IMR-90 (cell line): Measurements from ENCODE around the gene RIBC1. TPM values are rescaled to one million over a fixed set of nuclear protein-coding genes. Genes with fewer than 3 reads are reported as not detected.

Experiments
- ATAC-seq: fragments of 200-7000 bp; cut with Tn5 transposase; 2 replicates; pipeline ENCODE4 v1.9.1; 2020; ENCODE audit warnings: low read depth, mild to moderate bottlenecking, moderate library complexity
- BruUV-seq: library from RNA; stranded (reverse); fragments of 400-500 nt; replicated peaks from 2 replicates; lab custom pipeline; 2021; lab: Mats Ljungman, UMichigan
- CTCF ChIA-PET: fragments of 300-600 bp; formaldehyde crosslinking; extraction: SDS; loops from one replicate; lab custom pipeline; 2021; ENCODE audit warnings: antibody characterized with exemption; lab: Yijun Ruan, JAX
- POLR2A ChIA-PET: fragments of 300-600 bp; sonication (Branson Sonifier 250); formaldehyde crosslinking; loops from one replicate; lab custom pipeline; 2022; ENCODE audit warnings: antibody characterized with exemption; ENCODE audit not compliant: unreplicated experiment; lab: Charles Lee
- DNase-seq: peaks from one replicate; pipeline ENCODE4 v3.0.0; 2013
- H2AFZ ChIP-seq: replicated peaks from 2 replicates; pipeline ENCODE3; 2013; ENCODE audit warnings: low read length, mild to moderate bottlenecking; ENCODE audit not compliant: poor library complexity
- H2AK5ac ChIP-seq: 2 replicates; pipeline ENCODE4 v1.6.1; 2013; ENCODE audit warnings: low read depth, low read length, inconsistent platforms
- H2AK9ac ChIP-seq: replicated peaks from 2 replicates; pipeline ENCODE3; 2013; ENCODE audit warnings: mild to moderate bottlenecking, low read depth, low read length, moderate library complexity; ENCODE audit not compliant: poor library complexity
- H2BK120ac ChIP-seq: 2 replicates; pipeline ENCODE4 v1.6.1; 2013; ENCODE audit warnings: low read depth, low read length, inconsistent platforms
- H2BK15ac ChIP-seq: 3 replicates; pipeline ENCODE4 v1.6.1; 2013; ENCODE audit warnings: low read depth, low read length, inconsistent platforms
- H2BK20ac ChIP-seq: 2 replicates; pipeline ENCODE4 v1.6.1; 2013; ENCODE audit warnings: low read depth, mild to moderate bottlenecking, inconsistent platforms, low read length, moderate library complexity
- H2BK5ac ChIP-seq: 2 replicates; pipeline ENCODE4 v1.6.1; 2013; ENCODE audit warnings: mild to moderate bottlenecking, low read depth, low read length, inconsistent platforms; ENCODE audit not compliant: poor library complexity, severe bottlenecking
- H3K14ac ChIP-seq: replicated peaks from 2 replicates; pipeline ENCODE4 v1.6.1; 2013; ENCODE audit warnings: low read depth, low read length, inconsistent platforms
- H3K18ac ChIP-seq: 2 replicates; pipeline ENCODE4 v1.6.1; 2013; ENCODE audit warnings: low read depth, low read length, control low read depth
- H3K23ac ChIP-seq: 2 replicates; pipeline ENCODE4 v1.6.1; 2013; ENCODE audit warnings: low read depth, low read length, inconsistent platforms
- H3K27ac ChIP-seq: 2 replicates; pipeline ENCODE4 v1.5.1; 2013; ENCODE audit warnings: mild to moderate bottlenecking, control low read depth, low read length; ENCODE audit not compliant: insufficient read depth
- H3K27me3 ChIP-seq: 2 replicates; pipeline ENCODE4 v1.6.1; 2013; ENCODE audit warnings: low read length; ENCODE audit not compliant: control insufficient read depth, insufficient read depth
- H3K36me3 ChIP-seq: 2 replicates; pipeline ENCODE4 v1.6.1; 2013; ENCODE audit warnings: low read length, mixed read lengths; ENCODE audit not compliant: control insufficient read depth, insufficient read depth
- H3K4ac ChIP-seq: 2 replicates; pipeline ENCODE4 v1.6.1; 2013; ENCODE audit warnings: low read depth, low read length, inconsistent platforms
- H3K4me1 ChIP-seq: 2 replicates; pipeline ENCODE4 v1.6.1; 2013; ENCODE audit warnings: low read length, mixed read lengths; ENCODE audit not compliant: control insufficient read depth, insufficient read depth
- H3K4me2 ChIP-seq: 2 replicates; pipeline ENCODE4 v1.6.1; 2013; ENCODE audit warnings: low read depth, mild to moderate bottlenecking, control low read depth, low read length, moderate library complexity
- H3K4me3 ChIP-seq: 2 replicates; pipeline ENCODE4 v1.5.1; 2013; ENCODE audit warnings: low read depth, mild to moderate bottlenecking, control low read depth, low read length, moderate library complexity; ENCODE audit not compliant: insufficient read depth
- H3K56ac ChIP-seq: 2 replicates; pipeline ENCODE4 v1.6.1; 2013; ENCODE audit warnings: low read length, inconsistent platforms; ENCODE audit not compliant: insufficient read depth; ENCODE audit errors: extremely low read depth
- H3K79me1 ChIP-seq, 2 experiments: 2 replicates each; pipeline ENCODE4 v1.6.1; 2013; ENCODE audit warnings: low read length in 2 of 2, inconsistent platforms in 1 of 2, low read depth in 1 of 2
- H3K9ac ChIP-seq: 2 replicates; pipeline ENCODE4 v1.6.1; 2013; ENCODE audit warnings: low read depth, low read length, control low read depth
- H3K9me1 ChIP-seq: 2 replicates; pipeline ENCODE4 v1.6.1; 2013; ENCODE audit warnings: low read length, inconsistent platforms; ENCODE audit not compliant: insufficient read depth
- H3K9me3 ChIP-seq: 2 replicates; pipeline ENCODE4 v1.6.1; 2013; ENCODE audit warnings: low read length; ENCODE audit not compliant: control insufficient read depth, insufficient read depth
- H4K20me1 ChIP-seq: 2 replicates; pipeline ENCODE4 v1.6.1; 2013; ENCODE audit warnings: low read length, inconsistent platforms; ENCODE audit not compliant: insufficient read depth
- H4K5ac ChIP-seq: 2 replicates; pipeline ENCODE4 v1.6.1; 2013; ENCODE audit warnings: mild to moderate bottlenecking, low read depth, low read length, control low read depth
- H4K8ac ChIP-seq, 2 experiments: 2 replicates each; pipeline ENCODE4 v1.6.1; 2013; ENCODE audit warnings: low read depth in 2 of 2, low read length in 2 of 2, control low read depth in 1 of 2, inconsistent platforms in 1 of 2
- H4K91ac ChIP-seq: 2 replicates; pipeline ENCODE4 v1.6.1; 2013; ENCODE audit warnings: low read depth, low read length, inconsistent platforms; ENCODE audit not compliant: insufficient read depth
- BHLHE40 ChIP-seq: fragments of 150-350 bp; IDR thresholded peaks from 2 replicates; pipeline ENCODE4 v1.6.1; 2016; ENCODE audit warnings: mild to moderate bottlenecking, low read depth, low read length
- FOS ChIP-seq: fragments of 150-350 bp; IDR thresholded peaks from 2 replicates; pipeline ENCODE4 v1.6.1; 2016; ENCODE audit warnings: low read depth, low read length
- MAFK ChIP-seq: IDR thresholded peaks from 2 replicates; pipeline ENCODE4 v1.6.1; 2012; ENCODE audit warnings: low read depth, low read length, improper control_type of control experiment
- NFE2L2 ChIP-seq: fragments of 150-350 bp; IDR thresholded peaks from 2 replicates; pipeline ENCODE4 v1.6.1; 2016; ENCODE audit warnings: low read depth, mild to moderate bottlenecking, low read length
- POLR2A ChIP-seq: IDR thresholded peaks from 2 replicates; pipeline ENCODE4 v1.6.1; 2012; ENCODE audit warnings: mild to moderate bottlenecking, low read depth, low read length
- RCOR1 ChIP-seq: IDR thresholded peaks from 2 replicates; pipeline ENCODE4 v1.6.1; 2012; ENCODE audit warnings: mild to moderate bottlenecking, low read length, improper control_type of control experiment; ENCODE audit not compliant: insufficient replicate concordance
- RFX5 ChIP-seq: IDR thresholded peaks from 2 replicates; pipeline ENCODE4 v1.8.0; 2012; ENCODE audit warnings: low read depth, mild to moderate bottlenecking, low read length, moderate library complexity
- WGBS, 2 experiments: methylation state at CpG; one replicate each; pipeline versions ENCODE4 v1.1.5 to v1.1.7; 2013; ENCODE audit warnings: missing lambda C conversion rate in 2 of 2; ENCODE audit not compliant: insufficient read length in 1 of 2; ENCODE audit errors: extremely low coverage in 2 of 2; 5-methylcytosine and 5-hydroxymethylcytosine counted together
- dilution Hi-C: fragments of 300-500 bp; cut with HindIII; formaldehyde crosslinking; loops from one replicate; pipeline ENCODE4 v1.14.3; 2018; ENCODE audit warnings: low sequenced_read_pairs; ENCODE audit not compliant: unreplicated experiment
- in situ Hi-C: fragments of 300-500 bp; cut with MboI; formaldehyde crosslinking; loops from 3 replicates; pipeline ENCODE4 v1.14.3; 2019; ENCODE audit warnings: low sequenced_read_pairs, inconsistent platforms, mixed read lengths
- intact Hi-C: fragments of 100-400 bp; cut with micrococcal nuclease; formaldehyde crosslinking; loops from 2 replicates; pipeline ENCODE4 v1.10.0; 2022
- microRNA-seq, 2 experiments: library from miRNA; stranded (forward) in 1 of 2; unstranded in 1 of 2; fragments of 10-50 nt in 1 of 2; fragments of <30 nt in 1 of 2; gene quantifications in 1 of 2; microRNA quantifications in 1 of 2; one replicate each; pipeline versions ENCODE3 to v1.1.0; 2013 to 2020; ENCODE audit not compliant: insufficient read depth in 1 of 2, insufficient read length in 1 of 2, unreplicated experiment in 1 of 2
- polyA plus RNA-seq, 3 experiments: library from polyadenylated mRNA; depleted of rRNA; stranded (reverse); fragments of >200 nt; gene quantifications; 2 replicates each; pipeline ENCODE4 v1.2.3, GENCODE V29; 2012; ENCODE audit warnings: low replicate concordance in 1 of 3
- small RNA-seq, 5 experiments: library from RNA; depleted of rRNA; stranded (forward); fragments of <200 nt; gene quantifications; one replicate each; pipeline ENCODE3, GENCODE V24; 2012
- total RNA-seq: library from RNA; depleted of rRNA; stranded (reverse); fragments of >200 nt; gene quantifications from 2 replicates; pipeline ENCODE4 v1.2.3, GENCODE V29; 2012; rRNA removed
- TF ChIP-seq, protein P1 (sequence below): fragments of 150-350 bp; IDR thresholded peaks from 2 replicates; pipeline ENCODE4 v1.6.1; 2016; ENCODE audit warnings: low read depth, mild to moderate bottlenecking, low read length, moderate library complexity, borderline replicate concordance

RIBC1 gene
- total and polyA plus RNA-seq, 2 of the 4 experiments (the other 2 are of a cell fraction), result 0.31 to 0.36 TPM

DNA sequence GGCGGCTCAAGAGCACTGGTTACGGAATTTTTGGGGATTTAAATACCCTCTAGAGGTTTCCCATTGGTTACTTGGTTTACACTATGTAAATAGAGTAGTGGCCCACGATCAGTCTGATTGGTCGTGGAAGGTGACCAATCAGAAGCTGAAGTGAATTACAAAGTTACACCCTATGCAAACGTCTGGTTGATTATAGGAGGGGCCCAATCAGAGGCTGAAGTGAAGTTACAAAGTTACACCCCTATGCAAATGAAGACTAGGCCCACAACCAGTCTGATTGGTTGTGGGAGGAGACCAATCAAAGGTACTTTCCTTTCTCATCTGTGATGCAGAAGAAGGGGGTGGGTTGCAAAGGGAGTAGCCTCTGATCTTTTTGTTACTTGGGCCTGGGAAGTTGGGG is 56.6 kb downstream of the RIBC1 start:
- no peak overlapping the region for H3K4me3 ChIP-seq
- H4K5ac ChIP-seq, result no peak overlapping the region
- TF ChIP-seq RFX5 (no peak), MAFK (no peak), RCOR1 (no peak), POLR2A (no peak), FOS (no peak), NFE2L2 (no peak), BHLHE40 (no peak)
- TF ChIP-seq, protein P1, sequence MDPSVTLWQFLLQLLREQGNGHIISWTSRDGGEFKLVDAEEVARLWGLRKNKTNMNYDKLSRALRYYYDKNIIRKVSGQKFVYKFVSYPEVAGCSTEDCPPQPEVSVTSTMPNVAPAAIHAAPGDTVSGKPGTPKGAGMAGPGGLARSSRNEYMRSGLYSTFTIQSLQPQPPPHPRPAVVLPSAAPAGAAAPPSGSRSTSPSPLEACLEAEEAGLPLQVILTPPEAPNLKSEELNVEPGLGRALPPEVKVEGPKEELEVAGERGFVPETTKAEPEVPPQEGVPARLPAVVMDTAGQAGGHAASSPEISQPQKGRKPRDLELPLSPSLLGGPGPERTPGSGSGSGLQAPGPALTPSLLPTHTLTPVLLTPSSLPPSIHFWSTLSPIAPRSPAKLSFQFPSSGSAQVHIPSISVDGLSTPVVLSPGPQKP, result no peak
- no peak overlapping the region for H3K18ac ChIP-seq
- H2AK9ac ChIP-seq, result no peak overlapping the region
- H3K14ac ChIP-seq, result no peak overlapping the region
- no peak overlapping the region for H2BK5ac ChIP-seq
- no peak overlapping the region for H3K4me2 ChIP-seq
- CTCF ChIA-PET, result interaction anchor here (3.5 kb wide), 1 partner anchor 21 kb away, joined by 15 read pairs; no protein-coding TSS in a partner anchor
- H3K4ac ChIP-seq, result no peak overlapping the region
- H3K9ac ChIP-seq, result no peak overlapping the region
- no peak overlapping the region for H3K23ac ChIP-seq
- whole genome bisulfite sequencing, 2 experiments, result no CpG with 5 or more reads among the region's 5 CpGs
- H3K27me3 ChIP-seq, result peaks cover 23% of the 10 kb centered on the region
- no peak for ATAC-seq
- no peak overlapping the region for H2AK5ac ChIP-seq
- in situ Hi-C loops (no loop called here), dilution Hi-C loops (no loop called here), intact Hi-C loops (no loop called here)
- H3K56ac ChIP-seq, result no peak overlapping the region
- H3K79me1 ChIP-seq, result no peaks in the 10 kb centered on the region
- no peaks in the 10 kb centered on the region for H3K9me3 ChIP-seq
- no peak overlapping the region for H2BK20ac ChIP-seq
- no peak overlapping the region for H2AFZ ChIP-seq
- no peak overlapping the region for H3K27ac ChIP-seq
- no peaks in the 10 kb centered on the region for H3K36me3 ChIP-seq
- no peaks in the 10 kb centered on the region for H3K9me1 ChIP-seq
- no TSS peak for BruUV-seq
- H4K20me1 ChIP-seq, result no peaks in the 10 kb centered on the region
- no peak overlapping the region for H2BK120ac ChIP-seq
- H2BK15ac ChIP-seq, result no peak overlapping the region
- H3K4me1 ChIP-seq, result no peaks in the 10 kb centered on the region; the same call in 1 of the 2 replicates
- H4K91ac ChIP-seq, result no peak overlapping the region
- H4K8ac ChIP-seq, result no peak overlapping the region
- POLR2A ChIA-PET, result no interaction called here
- peak; percentile 16 for DNase-seq

Small RNA genes lying within 50 kb of the gene (microRNA-seq; reads per million reads assigned to microRNA genes)
- 0.37 to 2.1 reads per million in 2 experiments for gene MIR6857 (ENCODE audit: insufficient read depth in 1 of 2, insufficient read length in 1 of 2, unreplicated experiment in 1 of 2)
- gene VTRNA3-1P (ENCODE audit: insufficient read depth, insufficient read length), result not detected

Small RNA genes lying within 50 kb of the gene (small RNA-seq; reads per million reads assigned to genes)
- gene MIR6857, result 0 to 0.16 (median 0) reads per million in 5 experiments
- gene VTRNA3-1P, result 0 to 35.5 (median 0) reads per million in 5 experiments

Other genes with a start within 250 kb of the RIBC1 start
- gene KDM5C, start 197.7 kb upstream of the RIBC1 start, total RNA-seq, result 65.8 and 84.6 TPM in 2 replicates
- gene KDM5C, start 197.7 kb upstream of the RIBC1 start, polyA plus RNA-seq (2012; rRNA removed), result 75.4 and 75.8 TPM in 2 replicates
- 2.5 and 3.9 TPM in 2 replicates for gene IQSEC2, start 141.3 kb upstream of the RIBC1 start, total RNA-seq
- 11.4 and 13.0 TPM in 2 replicates for gene IQSEC2, start 141.3 kb upstream of the RIBC1 start, polyA plus RNA-seq (2012; rRNA removed)
- gene SMC1A, start 219 bp upstream of the RIBC1 start, total RNA-seq, result 41.0 and 43.0 TPM in 2 replicates
- 34.3 and 35.8 TPM in 2 replicates for gene SMC1A, start 219 bp upstream of the RIBC1 start, polyA plus RNA-seq (2012; rRNA removed)
- 80.5 and 99.8 TPM in 2 replicates for gene HSD17B10, start 11.5 kb downstream of the RIBC1 start, total RNA-seq
- gene HSD17B10, start 11.5 kb downstream of the RIBC1 start, polyA plus RNA-seq (2012; rRNA removed), result 118 and 125 TPM in 2 replicates